Activated CD4-positive, alpha-beta T cell treated with anti-CD3 and anti-CD28 coated beads, Interleukin-10, Interleukin-2, amounts not matched to agents 100 ng/mL and 50 ng/mL, durations not matched to agents 16 hours and 8 hours (primary cell): ENCODE results near the gene MARCHF2.

ENCODE experiments used
- DNase-seq: peaks from one replicate; pipeline ENCODE4 v3.0.0-alpha.2; 2020

MARCHF2 gene

DNA sequence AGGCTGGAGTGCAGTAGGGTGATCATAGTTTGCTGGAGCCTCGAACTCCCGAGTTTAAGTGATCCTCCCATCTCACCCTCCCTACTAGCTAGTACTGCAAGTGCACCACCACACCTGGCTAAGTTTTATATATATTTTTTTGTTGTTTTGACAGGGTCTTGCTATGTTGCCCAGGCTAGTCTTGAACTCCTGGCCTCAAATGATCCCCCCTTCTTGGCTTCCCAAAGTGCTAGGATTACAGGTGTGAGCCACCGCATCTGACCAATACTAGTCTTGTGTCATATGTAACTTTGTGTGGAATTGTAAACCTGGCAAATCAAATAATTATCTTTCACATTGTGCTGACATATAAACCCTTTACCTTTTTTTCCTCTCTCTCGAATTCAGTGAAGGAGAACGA is 41.9 kb downstream of the MARCHF2 start:
- no peak for DNase-seq

DNA sequence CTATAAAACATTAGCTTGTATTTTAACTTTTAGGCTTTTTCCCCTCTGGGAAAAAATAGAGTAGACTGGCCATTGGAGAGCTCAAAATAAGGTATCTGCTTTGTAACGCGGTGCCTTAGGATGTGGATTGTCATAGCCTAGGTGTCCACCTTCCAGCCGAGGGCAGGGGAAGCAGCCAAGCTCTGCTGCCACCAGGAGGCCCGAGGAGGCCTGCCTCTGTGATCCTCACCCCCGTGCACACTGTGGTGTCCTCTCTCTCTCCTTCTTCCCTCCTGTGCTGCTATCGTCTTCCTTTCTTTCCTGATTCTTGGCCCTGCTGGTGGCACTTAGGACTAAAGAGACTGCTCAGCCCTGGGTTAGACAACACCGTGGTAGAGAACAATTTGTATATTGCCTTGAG is 43.0 kb downstream of the MARCHF2 start:
- no peak for DNase-seq

DNA sequence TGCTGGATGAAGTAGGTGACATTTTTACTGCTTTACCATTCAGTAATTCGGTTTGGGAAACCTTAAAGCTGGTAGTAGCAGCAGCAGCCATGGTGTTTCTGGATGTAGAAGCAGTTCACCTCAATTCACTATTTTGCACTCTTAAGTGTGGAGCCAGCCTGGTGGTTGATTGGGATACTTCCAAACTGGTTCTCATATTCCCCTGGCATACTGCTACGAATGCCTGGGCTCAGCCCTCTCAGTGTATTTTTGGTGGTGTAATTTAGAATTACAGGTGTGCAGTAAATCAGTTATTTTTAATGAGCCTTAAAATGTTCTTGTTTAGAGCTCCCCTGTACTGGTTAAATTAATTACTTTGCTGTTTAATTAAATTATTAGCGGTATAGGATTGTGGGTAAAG is 44.1 kb downstream of the MARCHF2 start:
- no peak for DNase-seq

DNA sequence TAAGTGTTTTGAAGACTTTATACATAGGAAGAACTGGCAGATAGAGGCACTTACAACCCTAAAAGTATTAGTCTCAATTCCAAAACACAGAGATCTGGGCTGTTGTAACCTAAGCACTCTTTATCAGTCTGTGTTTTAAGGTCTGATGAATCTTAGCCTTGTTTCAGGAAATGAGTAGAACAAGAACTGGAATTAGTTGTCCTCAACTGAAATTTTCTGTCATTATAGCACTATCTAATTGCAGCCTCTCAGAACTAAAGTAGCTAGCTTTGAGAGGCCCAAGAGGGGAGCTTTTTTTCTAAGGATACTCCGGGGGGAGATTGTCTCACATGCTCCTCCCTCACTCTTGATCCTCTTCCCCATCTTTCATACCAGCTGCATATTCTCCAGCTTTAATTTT is 44.7 kb downstream of the MARCHF2 start:
- peak; percentile 50 for DNase-seq

DNA sequence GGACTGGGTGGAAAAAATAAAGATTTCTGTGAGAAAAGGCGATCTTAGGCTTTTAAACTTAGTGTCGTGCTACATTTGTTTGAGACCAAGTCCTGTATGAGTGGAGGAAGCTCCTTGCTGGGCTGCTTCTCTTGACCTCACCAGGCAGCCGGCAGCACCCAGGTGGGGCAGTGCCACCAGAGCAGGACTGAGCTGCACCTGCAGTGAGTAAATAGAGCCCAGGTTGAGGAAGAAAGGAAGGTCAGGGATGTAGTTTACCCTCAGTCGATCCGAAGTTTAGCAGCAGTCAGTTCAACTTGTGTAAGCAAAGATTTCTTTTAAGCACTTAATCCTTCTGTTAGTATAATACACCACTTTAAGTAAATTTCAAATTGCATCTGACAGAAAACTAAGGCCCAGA is 45.3 kb downstream of the MARCHF2 start:
- no peak for DNase-seq

DNA sequence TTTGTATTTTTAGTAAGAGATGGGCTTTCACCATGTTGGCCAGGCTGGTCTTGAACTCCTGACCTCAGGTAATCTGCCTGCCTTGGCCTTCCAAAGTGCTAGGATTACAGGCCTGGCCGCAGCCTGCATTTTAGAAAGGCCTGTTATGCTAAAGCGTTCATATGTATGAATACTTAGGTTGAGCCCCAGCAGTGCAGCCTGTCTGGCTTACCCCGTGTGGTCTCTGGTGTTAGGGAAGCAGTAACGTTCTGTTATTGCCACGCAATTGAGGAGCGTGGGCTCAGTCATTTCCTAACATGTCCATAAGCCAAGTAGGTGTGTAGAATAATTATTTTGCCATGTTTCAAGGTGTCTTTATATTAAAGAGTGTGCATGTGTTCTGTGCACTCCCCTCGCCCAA is 46.0 kb downstream of the MARCHF2 start:
- DNase-seq, result no peak

DNA sequence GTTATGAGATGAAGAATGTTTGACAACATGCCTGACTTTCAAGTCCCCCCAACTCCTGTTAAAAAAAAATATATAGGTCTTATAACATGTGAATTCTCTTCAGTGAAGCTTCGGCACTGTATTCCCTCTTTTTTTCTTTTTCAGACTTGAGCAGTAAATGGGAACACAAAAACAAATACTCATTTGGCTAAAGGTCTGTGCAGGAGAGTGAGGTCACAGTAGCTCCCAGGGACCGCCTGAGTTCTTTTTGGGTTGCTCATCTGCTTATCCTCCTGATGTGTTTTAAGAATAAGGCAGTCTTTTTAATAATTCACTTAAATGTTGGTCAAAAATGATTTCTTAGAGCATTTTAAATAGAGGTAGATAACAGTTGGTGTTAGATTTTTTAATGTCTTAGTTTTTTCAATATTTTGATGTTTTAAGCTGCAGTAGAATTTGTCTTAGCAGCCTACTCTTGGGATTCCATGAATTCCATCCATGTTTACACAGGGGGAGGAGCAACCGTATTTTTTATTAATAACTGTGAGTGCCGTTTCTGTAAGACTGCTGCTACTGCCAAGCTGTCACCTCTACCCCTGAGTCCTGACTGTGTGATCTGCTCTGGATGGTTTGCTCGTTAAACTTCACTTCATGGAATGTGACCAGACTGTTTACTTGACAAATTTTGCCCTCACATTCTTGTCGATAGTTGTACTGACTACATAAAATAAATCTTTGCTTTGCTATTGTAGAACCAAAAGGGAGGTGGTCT is 46.6 kb downstream of the MARCHF2 start:
- no peak for DNase-seq

DNA sequence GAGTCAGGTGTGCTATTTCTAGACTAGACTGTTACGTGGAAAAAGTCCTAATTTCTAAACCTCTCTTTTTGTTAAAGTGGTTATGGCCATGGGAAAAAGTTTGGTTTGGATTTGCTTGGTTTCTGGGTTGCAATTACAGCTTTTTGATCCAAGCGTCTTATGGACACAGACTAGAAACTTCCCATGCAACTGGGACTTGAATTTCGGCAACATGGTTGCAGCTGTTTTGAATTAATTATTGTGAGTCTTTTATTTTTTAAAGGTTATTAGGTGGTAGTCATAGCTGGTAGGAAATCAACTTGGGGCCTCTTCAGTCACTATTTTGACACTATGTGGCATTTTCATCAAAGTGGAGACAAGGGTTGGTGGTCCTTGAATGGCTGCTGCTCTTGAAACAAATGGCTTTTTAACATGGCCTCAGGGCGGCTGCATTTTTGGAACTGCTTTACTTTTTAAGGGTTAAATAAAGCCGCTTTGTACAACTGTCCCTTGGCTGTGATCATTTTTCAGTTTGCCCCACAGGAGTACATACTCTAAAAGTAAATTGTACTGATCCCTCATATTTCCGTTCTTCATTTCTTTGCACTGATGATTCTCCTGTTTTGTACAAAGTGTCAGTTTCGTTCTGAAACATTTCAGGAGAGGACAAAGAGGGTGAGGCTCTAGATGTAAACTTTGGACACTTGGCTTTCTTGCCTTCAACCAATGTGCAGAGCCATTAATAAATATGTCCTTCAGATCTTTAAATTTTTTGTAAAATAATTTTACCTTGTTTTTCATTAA is 47.6 kb downstream of the MARCHF2 start:
- DNase-seq, result peak; percentile 28

DNA sequence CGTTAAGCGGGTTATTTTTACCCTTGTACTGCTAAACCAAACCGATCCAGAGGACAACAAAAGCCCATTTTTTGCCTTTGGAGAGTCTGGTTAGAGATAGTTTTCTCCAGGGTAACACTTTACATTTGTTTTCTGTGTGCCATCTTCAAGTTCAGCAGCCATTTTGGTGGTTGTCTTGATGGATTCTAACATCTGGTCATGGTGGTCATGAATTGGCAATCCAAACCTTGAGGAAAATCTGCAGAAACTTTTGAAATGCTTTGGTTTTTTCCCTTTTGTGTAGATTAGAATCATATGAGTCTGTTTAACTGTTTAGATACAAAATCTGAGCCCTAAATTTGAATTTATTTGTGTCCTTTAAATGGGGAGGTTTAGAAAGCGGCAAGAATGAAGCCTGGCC is 48.3 kb downstream of the MARCHF2 start:
- DNase-seq, result no peak

DNA sequence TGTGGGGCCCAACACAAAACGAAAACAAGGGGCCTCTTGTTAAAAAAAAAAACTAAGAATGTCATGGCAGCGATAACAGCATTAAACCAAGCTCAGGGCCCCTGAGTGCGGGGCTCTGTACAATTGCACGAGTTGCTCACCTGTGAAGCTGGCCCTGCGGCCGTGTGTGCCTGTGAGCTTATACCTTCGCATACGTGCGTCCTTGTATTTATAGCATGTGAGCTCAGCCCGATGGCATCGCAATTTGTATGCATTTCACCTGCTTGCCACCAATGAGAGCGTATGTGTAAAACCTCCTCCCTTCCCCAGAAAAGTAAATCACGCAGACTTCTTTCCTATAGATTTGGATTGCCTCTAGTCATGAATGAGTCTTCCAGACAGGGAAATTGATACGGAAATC is 48.8 kb downstream of the MARCHF2 start:
- no peak for DNase-seq

DNA sequence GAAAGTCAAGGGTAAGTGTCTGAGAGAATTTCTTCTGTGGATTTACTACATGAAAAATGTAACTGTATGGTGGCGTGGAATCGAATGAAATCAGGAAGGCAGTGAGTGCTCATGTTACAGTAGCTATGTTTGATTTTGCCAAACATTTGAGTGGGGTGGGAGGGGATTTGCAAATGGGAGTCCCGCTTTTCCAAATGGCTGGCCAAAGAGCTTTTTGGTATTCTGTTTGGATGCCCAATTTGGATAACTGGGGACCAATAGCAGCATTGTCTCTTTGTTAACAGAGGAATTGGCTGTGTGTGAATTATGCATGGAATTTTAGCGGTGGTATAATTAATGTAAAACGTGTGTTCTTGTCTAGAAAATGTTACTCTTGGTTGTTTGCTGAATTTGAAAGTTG is 49.5 kb downstream of the MARCHF2 start:
- DNase-seq, result no peak

DNA sequence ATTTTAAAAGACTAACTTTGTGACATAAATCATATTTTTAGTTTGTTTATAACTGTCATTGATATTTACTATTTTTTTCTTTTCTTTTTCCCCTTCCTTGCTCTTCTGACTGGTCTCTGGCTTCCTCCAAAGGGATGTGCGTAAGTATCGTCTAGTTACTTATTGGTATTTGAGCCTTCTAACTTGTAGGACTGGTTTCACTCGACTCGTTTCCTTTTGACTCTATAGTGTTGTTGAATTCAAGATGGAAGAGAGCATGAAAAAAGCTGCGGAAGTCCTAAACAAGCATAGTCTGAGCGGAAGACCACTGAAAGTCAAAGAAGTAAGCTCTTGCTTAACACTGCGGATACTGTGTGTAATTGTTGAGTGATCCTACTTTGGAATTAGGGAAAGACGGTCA is 50.3 kb downstream of the MARCHF2 start:
- no peak for DNase-seq

DNA sequence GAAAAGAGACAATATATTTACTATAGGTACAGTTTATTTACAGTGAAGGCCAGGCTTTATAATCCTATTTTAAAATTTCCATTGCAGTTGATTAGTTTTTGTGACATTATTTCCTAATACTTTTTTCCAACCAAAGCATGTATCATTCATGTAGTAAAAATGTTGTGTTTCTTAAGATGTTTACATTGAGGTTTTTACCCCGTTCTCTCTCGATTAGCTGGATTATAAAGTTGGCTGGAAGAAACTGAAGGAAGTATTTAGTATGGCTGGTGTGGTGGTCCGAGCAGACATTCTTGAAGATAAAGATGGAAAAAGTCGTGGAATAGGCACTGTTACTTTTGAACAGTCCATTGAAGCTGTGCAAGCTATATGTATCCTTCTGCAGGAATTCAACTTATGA is 52.9 kb downstream of the MARCHF2 start:
- DNase-seq, result no peak

DNA sequence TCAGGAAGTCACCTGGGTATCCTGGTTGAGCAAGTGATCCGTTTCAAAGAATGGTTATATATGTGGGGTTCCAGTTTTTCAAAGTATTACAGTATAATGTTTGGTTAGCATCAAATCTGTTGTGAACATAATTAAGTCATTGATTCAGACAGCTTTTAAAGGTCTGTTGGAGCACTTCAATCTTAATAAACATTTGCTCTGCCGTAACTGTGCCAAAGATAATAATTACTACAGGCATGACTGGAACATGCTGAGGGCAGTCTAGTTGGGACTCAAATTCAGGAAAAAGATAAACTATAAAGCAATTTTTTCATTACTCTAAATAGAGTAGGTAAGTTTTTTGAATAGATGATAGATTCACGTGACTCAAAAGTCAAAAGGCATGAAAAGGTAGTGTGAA is 55.0 kb downstream of the MARCHF2 start:
- no peak for DNase-seq

DNA sequence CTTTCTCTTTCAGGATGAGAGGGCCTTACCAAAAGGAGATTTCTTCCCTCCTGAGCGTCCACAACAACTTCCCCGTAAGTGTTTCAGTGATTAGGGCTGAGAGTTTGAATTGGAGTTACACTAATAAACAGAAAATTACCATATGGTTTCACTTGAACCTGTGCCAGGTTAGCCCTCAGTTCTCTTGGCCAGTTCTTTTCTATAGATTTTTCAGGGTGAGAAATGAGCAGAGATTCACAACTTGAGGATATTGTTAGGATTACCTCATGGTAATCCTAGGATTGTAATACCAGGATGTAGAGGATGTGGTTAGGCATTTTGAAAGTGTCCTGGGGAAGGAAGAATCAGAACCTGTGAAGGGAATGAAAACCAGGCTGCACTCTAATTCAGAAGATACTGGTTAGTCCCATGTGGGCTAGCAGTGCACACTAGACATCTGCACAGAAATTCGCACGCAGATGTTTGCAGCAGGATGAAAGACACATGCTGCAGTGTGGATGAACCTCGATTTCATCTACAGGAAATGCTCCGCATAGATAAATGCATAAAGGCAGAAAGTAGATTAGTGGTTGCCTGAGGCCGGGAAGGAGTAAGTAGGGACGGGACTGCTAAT is 55.8 kb downstream of the MARCHF2 start:
- no peak for DNase-seq

DNA sequence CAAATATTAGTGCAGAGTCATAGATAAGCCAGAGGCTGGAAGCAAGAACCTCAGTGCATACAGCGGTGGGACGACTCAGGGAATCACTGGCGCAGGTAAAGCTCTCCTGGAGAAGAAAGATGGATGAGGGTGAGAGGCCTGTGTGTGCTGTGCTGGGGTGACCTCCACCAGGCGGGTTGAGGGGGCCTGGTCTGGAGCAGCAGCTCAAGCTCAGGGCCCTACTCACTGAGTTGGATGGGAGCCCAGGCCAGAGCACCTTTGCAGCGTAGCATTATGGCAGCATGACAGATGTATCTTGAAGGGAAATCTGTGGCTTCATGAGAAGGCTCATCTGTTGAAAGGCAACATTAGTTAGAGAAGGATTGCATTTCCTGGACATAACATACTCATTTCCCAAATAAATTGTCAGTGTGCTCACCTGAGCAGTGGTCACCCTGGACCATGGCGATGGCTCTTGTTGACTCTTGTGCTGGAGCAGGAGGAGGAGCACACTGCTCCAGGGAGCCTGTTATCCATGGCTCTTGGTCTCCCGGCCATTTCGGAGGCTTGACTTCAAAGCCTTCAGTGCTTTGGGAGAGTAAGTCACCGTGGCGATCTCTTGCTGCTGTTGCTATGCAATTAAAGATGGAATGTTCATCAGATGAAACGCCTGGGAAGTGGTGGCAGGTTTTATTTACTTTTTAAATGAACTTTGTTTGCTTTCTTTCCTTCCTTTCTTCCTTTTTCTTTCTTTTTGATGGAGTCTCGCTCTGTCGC is 56.7 kb downstream of the MARCHF2 start:
- DNase-seq, result no peak

DNA sequence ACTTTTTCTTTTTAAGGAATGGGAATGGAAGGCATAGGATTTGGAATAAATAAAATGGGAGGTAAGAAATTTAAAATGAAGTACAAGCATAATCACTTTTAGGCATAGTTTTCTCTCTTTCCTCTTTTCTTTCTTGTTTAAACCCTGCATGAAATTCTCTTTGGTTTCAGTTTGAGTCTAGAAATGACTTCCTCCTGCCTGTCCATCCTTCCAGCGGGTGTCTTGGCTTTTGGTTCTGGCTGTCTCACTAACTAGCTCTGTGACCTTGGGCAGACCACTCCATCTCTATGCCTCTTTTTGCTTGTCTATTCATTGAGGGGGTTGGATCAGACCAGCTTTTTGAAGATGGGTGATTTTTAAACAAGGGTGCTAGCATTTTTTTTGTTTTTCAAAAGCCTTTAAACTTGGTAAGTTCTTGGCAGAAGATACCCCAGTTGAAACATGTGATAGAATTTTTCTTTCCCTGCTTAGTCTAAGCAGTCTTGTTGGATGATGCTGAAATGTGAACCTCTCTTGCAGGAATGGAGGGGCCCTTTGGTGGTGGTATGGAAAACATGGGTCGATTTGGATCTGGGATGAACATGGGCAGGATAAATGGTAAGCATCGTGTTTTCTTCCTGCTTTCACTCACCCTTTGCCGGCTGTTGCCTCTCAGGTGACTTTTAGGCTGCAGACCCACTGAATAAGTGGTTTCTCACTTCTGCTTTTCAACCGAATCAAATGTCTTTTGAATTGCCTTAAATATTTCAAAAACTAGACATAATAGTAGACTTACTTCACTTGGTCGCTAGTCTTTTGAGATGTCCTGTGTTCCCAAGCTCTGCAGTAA is 60.8 kb downstream of the MARCHF2 start:
- DNase-seq, result peak; percentile 38

DNA sequence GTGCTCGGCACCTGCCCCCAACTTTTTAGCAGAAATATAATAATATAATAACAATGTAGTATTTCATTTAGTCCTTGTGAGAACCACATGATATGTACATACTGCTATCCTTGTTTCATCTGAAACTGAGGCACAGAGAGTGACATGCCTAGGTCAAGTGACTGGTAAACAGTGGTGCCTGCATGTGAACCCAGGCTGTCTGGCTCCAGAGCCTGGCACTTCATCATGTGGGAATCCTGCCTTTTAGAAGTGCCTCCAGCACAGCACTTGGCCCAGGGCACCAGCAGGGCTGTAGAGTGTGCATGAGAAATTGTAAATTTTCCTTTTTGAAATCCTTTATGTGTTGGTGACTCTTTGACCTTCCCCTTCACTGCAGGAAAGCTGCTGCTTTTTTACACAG is 61.9 kb downstream of the MARCHF2 start:
- no peak for DNase-seq

DNA sequence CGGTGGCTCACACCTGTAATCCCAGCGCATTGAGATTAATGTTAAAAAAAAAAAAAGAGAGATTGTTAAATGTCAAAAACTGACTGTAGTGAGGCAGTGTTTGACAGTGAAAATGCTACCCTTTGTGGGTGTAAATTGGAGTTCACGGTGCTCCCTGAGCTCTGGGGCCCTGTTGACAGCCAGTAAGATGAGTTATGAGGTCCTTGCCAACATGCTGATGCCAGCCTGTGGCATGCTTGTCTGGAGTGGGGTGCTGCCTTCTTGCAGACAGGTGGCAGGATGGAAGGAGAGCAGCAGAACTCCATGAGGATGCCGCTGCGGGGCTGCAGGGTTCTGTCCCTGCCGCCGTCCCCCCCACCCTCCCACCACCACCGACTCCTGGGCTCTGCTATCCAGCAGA is 63.4 kb downstream of the MARCHF2 start:
- DNase-seq, result no peak

DNA sequence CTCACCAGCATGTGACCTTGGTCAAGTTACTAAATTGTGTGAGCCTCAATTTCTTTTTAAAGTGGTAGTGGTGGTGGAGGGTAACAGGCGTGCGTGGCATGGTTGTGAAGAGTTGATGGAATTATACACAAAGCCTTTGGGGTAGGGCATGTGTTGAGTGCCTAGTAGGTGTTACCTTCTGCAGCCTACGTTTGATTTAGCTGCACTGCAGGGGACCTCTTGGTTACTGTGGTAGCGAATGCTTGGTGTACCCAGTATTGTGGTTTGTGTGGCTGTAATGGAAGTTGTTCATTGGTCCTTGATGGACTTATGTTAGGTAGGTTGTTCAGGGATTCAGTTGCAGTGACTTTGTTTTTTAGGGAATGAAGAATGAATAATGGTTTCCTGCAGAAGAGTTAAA is 64.8 kb downstream of the MARCHF2 start:
- no peak for DNase-seq

DNA sequence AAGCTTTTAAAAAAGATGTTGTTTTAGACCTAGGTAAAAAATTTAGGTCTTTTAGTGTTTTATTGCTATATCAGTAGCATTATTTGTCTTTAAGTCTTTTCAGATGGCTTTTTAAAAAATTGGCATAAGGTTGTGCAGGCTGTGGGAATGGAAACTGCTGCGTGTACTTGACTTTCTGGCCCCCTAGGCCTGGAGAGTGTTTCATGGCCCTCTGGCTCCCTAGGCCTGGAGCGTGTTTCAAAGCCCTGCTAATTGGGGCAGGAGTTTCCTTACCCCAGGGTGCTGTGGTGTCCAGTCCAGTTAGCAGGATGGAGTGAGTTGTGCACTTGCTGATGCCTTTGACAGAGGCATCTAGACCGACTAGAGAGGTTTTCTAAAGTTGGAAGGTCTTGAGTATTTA is 65.5 kb downstream of the MARCHF2 start:
- DNase-seq, result no peak

DNA sequence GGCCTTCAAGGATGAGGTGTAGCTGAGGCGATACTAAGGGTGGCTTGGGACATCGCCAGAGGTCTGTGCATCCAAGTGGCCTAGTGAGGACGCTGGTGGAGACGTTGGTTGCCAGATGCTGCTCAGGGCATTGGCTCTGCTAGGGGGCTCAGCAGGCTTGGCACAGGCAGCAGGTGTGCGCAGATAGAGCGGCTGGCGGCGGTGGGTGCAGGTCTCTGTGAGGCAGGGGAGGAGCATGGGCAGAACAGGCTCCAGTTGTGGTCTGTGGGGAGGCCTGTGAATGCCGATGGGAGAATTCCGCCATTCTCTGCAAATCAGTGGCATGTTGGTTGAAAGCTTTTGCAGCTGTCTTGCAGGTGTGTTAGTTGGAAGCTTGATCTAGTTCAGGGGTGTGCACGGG is 68.1 kb downstream of the MARCHF2 start:
- no peak for DNase-seq

DNA sequence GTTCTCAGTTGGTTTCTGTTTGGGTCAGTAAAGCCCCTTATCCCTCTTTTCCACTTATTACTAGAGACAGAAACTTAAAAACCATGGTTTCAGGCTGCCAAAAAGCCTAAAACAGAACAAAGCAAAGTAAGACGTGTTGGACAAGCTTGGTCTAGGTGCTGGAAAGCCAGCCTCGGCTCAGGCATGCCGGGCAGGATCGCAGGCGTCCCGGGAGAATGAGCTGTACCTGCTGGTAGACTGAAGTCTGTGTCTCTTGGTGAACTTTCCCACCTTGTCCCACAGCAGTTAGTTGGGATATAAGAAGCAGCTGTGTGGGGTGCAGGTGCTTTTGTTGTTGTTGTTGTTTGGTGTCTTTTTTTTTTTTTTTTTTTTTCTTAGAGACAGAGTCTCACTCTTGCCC is 68.5 kb downstream of the MARCHF2 start:
- DNase-seq, result no peak
